DMS153 (cell line): ENCODE measurements around the gene IRS2.

Source experiments
- DNase-seq: peaks from one replicate; lab custom pipeline; 2025; lab: John Stamatoyannopoulos, UW

IRS2 gene

DNA sequence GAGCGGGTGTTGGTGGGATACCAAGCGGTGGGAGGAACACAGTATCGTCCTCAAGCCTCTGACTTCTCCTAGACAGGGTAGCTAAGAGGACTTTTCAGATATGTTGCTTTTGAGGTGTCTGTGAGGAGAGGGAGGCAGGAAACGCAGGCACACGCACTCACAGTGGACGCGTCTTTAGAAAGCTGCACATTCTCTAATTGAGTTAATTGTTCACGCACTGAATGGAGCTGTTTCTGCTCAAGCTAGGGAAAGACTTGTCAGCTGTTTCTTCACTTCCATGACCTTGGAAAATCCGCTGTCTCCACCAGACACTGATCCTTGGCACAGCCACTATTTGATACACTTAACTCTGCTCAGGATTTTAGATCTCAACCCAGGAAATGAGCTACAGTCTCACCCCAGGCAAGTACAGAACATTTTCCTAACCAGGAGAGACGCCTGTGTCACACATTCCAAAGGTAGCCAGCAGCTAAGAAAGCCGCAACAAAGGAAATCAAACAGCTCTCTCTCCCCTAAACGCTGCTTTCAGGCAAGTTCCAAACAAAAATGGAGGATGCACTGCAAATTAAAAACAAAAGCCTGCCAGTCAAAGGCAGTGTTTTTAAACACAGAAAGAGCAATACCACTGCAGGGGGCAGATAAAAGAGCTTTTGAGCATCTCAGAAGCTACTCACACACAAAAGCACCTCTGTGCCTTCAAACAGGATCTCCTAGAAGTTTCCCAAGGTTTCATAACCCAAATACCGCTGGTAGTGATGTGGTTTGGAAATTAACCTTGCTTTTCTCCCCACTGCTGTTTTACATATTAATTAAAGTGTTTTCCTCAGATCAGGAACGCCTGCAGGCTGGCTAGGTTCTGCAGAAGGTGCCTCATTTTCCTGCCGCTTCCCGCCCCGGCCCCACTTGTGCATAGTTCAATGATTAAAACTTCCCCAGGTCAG, 57.3 kb downstream of the IRS2 start:
- no peak for DNase-seq

DNA sequence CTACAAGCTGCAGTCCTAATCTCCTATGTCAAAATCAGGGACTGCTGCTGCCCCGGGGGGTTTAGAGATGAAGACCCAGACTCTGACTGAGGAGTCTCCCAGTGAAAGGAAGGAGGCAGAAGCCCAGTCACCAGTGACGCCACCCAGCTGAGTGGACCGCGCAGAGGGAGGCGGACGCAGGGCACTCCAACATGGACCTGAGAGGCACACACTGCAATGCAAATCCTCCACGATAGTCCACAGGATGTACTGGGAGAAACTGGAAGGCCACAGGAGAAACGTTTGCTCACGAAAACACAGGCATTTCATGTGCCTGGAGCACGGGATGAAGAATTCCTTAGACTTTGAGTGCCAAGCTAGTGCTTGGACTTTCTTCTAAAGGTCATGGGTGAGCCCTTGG, 58.3 kb downstream of the IRS2 start:
- DNase-seq: no peak

DNA sequence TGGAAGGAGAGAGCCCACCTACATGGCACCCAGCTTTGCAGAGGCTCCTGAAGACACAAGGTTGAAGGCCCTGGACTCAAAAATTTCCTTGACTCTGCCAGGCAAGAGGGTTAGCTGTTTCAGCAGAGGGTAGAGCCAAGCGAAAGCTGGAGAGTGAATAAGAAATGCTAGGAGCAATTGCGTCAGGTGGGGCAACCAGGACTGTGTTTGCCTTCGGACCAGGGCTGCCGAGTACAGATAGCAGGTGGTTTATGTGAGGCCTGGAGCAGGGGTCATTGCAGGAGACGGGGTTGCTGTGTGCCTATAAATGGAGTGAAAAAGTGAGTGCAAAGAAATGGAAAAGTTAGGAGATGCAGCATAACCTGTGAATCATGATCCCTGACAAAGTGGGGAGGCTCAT, 59.1 kb downstream of the IRS2 start:
- no peak for DNase-seq

DNA sequence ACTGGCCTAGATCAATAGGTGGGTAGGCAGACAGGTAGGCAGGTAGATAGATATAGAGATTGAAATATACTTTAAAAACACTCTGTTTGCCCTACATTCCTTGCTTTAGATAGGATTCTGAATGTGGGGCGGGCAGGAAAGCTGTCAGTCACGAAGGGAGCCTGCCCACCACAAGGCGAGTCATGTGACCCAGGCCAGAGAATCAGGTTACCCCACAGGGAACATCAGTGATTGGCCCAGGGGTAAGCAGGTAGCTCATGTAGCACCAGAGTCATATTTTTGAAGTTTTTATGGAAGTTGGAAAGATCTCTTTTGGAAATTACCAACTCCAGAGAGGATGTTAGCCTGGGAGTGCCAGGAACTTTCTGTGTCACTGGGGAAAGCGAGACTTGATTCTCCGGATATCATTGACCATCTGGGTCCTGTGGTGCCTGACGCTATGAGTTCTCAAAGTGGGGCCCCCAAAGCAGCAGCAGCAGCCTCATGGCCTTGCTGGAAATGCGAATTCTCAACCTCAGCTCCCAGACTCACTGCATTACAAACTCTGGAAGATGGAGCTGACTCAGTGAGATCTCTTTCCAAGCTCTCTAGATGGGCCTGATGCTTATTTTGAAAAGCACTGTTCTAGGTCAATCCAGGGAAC, 60.3 kb downstream of the IRS2 start:
- DNase-seq: no peak

DNA sequence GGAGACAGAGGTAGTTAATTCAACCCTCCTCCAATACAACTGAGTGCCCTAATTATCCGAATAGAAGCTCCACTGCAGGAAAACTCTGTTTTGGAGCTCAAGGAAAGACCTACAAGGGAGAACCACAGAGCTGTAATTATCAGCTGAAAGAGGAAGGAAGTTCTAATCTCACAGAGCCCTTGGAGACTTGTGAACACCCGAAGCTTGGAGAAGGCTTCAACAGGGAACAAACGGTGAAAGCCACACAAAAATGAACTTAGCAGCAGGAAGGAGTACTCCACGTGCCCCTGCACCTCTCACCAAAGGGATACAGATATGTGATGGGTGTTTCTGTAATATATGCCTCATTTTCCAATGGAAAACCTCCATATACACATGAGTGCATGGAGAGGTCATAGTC, 61.1 kb downstream of the IRS2 start:
- DNase-seq: no peak

DNA sequence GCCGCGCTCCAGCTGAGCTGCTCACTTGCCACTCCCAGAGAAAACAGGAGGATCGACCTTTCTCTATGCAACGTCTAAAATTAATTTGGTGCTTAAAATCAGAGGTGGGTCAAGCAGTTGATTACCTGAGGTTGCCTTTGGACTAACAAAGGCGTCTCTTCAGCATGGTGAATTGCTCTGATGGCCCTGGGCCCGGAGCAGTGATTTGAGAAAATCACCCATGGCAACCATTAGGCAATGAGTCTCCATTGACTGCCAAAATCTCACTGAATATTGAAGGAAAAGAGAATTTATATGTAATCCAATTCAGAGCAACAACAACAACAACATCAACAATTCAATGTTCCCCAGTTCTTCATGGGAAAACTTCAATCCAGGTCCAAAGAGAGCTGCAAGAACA, 61.8 kb downstream of the IRS2 start:
- DNase-seq: no peak

DNA sequence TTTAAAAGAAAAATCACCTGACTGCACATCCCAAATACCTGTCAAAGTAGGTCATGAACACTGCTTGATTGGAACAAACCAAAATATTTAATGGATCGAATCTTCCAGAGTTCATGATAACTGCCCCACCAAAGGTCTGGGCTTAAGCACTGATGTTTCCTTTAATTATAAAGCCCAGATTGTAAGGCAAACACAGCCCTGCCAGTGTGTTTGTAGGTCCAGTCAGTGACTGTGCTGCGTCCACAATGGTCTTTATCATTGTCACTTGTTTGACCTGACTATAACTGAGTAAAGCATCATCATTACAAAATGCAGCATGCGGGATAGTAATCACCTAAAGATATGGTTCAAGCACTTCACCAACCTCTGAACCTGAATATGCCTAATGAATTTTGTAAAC, 63.3 kb downstream of the IRS2 start:
- DNase-seq: no peak

DNA sequence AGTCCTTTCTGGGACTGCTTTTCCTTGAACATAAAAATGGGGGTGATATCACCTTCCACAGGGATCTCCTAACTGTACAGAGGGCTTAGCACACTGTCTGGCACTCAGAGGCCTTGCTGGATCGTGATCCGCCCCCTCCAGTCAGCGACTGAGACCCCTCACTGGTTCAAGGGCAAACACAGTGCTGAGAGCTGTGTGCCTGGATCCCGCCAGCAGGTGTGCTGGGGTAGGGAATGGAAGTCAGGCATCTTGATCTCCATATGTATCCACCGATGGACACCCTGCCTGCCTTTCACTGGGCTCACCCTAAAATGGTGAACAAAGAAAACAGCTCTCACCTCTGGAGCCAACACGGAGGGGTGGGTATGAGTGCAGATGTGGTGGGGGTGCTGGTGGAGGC, 64.3 kb downstream of the IRS2 start:
- no peak for DNase-seq

DNA sequence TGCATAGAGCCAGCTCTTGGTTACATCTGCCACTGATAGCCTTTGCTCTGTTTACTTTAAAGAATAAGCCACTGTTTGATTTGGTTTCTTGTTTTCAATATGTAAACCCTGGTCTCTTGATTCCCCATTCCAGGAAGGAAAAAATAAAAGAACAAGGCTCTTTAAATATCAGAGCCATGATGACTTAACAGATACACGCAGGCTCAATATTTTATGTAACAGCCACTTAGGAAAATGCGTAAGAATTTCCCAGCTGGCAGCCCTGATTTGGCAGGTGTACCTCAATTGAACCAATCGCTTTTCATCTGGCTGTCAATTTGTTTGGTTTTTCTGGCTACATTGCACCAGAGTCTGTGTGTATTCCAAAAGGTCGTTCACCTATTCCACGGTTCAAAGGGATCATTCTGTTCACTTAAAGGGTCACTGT, 65.6 kb downstream of the IRS2 start:
- DNase-seq: peak; percentile 96

DNA sequence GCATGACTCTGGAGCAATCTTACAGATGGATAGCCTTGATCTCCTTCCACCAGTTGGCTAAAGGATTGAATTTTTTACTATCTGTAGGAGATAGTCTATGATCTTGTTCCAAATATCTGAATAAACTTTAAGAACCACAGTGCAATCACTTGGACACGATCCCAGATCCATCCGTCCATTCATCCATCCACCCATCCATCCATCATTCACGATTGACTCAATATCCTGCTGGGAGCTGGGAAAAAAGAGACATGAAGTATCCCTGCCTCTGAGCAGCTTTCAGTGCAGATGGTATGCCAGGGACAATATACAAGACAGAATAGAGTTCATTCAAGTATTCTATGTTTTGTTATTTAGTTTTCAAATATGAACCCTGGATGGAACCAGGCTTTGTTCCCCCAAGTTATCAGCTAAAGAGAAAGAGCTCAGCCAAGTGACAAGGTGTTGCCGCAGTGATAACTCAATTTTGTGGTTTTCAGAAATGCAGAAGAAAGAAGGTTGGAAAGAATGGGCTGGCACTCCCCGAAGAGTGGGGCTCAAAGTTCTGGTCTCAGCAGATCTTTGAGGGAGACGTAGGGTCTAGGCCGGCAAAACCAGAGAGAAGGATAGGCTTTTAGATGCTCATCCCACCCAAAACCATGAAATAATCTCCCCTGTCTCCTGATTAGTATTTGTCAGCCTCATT, 66.3 kb downstream of the IRS2 start:
- DNase-seq: no peak

DNA sequence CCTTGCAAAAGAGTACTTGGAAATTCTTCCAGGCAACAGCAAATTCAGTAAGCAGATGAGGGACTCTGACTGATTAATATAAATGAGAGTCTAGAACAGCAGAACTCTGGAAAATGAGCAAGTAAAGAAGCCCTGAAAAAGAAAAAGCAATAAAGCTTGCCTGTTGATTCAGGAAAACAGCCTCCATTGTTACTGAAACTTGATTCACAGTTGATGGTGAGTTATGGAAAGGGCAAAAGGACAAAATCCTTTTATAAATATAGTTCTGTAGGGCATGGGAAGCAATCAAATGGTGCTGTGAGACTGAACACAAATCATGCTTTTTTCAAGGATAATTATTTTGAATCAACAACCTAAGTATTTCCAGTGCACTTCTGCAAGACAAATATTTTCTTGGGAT, 67.7 kb downstream of the IRS2 start:
- DNase-seq: no peak

DNA sequence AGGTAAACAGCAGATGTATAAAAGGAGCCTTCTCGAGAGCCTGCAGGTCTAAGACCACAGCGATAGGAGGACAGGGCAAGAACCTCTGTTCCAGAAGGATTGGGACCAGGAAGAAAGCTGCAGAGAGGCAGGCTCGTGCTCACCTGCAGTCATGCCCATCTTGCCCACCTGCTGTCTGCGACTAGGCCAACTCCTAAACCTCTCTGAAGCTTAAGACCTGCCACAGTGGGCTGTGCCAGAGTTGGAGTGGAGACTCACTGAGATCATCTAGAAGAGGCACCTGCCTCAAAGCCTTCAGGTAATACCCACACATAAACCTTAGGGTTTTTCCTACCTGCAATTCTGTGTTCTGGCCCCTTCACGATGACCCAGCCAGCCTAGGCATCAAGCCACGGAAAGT, 68.7 kb downstream of the IRS2 start:
- DNase-seq: no peak

DNA sequence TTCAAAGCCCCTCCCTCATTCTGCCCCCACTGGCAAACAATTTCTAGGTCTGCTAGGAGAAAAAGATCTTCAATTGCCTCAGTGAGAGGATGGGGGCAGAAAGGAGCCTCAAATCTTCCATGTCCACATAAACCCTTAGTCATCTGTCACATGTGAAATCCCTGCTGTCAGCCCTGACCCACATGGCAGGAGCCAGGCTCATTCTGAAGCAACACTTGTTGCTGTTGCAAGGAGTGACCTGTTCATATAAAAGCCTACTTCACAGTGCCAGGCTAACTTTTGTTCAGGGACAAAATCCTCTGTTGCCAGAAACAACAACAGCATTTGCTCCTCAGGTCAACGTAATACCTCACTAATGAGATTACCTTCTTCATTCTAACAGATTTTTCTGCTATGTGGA, 70.5 kb downstream of the IRS2 start:
- no peak for DNase-seq

DNA sequence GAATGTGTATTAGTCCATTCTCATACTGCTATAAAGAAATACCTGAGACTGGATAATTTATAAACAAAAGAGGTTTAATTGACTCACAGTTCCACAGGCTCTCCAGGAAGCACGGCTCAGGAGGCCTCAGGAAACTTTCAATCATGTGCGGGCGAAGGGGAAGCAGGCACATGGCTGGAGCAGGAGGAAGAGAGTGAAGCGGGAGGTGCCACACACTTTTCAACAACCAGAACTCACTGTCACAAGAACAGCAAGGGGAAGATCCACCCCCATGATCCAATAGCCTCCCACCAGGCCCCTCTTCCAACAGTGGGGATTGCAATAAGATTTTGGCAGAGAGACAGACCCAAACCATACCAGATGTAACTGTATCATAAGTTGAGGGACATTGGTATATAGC, 72.7 kb downstream of the IRS2 start:
- no peak for DNase-seq

DNA sequence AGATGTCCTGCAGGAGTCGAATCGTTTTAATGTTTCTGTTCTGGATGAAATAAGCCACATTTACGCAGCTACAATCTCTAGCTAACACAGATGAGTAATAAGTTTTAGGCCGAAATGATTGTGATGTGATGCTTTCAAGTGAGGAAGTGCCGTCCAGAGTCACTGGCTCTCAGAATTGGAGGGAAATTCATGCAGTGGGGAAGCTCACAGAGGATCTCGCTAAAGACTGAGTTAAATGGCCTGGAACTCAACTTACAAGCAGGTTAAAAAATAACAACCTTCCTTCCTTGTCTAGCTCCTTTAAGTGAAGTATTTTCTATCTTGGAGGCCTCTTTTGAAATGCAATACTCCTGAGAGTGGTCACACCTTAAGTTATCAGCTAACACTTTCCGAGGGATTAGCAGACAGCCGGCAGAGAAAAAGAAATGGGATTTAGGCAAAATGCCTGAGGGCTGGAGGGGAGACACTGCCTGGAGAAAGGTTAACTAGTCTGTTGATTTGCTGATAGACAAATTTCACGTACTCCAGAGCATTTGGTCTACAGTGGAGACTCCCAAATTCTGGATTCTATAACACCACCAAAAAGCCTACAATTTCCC, 74.2 kb downstream of the IRS2 start:
- no peak for DNase-seq

DNA sequence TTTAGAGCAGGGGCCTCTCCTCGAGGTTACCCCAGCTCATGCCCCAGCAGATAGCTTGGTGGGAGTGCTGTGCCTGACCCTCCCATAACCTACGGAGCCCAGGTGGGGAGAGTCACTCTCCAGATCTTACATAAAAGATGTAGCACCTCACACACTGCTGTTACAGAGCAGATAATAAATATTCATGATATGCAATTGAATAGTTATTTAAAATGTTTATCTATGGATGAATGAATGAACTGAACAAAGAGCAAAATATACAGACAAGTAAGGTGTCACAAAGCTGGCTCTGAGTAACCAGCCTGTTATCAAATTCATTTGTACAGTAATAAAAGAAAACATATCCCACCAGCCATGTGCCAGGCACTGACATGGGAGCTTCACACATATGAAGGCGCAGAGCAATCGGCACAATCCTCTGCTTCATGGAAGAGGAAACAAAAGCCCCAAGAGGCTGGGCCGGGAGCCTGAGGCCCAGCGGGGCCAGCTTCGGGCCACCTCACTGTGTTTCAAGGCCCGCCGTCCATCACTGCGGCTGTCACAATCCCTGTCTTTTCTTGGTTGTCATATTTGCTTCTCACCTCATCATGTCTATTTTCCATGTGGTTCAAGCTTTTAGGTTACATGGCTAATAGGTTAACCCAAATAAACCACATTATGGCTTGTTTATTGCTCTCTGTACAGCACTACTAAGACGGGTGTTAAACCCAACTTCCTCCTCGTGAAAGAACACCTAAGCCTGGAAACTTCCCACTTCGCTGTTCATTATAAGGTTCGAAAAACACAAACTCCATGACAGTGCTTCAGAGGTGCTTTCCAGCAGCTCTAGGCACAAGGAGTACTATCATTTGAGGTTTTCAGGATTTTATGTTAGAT, 78.4 kb downstream of the IRS2 start:
- DNase-seq: no peak

DNA sequence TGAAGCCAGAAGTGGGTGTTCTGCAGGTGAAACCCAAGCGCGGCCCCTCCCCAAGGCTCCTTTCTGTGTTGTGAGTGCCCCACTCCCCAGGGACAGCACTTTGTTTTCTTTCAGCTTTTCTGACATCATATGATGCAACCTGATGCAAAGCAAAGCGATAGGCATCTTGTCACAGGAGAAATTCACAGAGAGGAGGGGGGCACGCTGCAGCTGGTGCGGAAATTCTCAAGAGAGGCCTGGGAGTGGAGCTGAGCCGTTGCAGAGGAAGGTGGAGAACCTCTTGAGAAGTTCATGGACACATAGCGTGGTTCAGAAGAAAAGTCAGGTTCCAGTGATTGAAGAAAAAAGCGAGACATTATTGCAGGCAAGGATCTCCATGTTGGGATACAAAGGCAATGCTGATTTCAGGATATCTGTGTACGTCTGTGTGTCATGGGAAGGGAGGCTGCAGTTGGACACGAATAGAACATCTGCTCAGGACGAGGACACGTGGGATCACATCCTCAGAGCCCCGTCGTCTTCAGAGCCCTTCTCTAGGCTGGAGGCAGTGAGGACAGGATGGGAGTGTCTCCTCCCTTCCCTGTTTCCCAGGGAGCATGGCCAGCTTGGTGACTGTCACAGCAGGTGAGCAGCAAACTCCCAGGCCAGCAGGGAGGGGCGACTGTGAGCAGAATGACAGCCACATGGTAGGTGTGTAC, 79.2 kb downstream of the IRS2 start:
- DNase-seq: peak; percentile 76

DNA sequence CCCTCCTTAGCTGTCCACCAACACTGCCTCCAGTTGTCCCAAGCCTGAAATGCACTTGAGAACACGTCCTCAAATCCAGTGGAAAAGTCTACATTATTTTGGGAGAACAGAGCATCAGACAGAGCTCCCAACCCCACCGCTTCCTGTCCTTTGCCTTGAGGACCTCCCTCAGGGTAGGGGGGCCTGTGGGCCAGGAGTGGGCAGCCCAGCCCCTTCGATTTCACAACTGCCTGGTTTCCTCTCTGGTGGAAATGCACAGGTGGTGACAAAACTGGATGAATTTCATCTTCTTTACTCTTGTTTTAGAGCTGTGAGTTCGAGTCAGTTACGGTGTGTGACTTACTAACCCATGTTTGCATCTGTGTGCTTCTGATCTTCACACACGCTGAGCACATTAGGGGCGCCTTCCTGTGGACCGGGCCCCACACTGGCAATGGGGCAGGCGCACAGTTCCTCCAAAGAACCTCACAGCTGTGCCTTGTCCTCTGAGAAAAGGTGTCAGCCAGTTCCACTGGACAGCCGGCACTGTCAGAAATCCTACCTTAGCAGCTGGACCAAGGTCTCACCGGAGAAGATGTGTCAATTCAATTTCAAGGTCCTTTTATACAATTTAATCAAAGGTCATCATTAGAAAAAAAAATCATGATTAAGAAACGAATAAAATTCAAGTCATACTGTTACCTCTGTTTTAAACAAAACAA, 80.2 kb downstream of the IRS2 start:
- DNase-seq: no peak

DNA sequence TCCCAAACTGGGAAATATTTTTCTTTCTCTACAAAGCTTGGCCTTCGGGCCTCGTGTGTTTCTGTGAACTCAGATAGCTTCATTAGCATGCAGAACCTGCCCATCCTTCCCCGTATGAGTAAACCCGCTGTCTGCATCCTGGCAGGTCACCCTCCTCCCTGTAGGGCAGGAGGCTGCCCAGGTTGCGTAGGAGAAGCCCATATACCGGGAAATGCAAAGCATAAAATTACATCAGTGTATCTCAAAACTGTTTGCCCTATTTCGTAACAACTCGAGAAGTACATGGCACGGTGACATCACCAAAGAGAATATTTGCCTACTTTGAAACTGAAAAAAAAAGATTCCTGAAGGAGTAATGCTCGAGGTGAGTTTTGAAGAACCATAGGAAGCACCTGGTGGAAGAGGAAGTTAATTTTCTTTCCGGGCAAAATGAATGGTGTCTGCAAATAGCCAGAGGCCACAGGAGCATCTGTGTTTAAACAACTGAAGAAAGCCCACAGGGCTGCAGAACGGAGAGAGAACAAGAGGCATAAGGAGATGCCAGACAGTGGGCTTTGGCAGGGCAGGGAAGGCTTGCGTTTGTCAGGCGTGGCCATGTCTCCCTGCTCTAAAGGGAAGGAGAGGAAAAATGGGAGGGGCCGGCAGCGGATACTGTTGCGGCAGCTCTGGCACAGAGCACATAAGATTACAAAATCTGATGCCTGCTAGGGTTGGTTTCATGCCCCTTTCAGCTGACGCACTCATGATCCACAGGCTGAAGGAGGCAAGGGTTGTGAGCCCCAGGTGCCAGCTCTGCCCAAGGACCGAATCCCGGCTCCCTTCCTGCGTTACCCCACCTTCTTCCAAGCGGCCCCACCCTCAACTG, 81.4 kb downstream of the IRS2 start:
- peak; percentile 85 for DNase-seq
